HepG2 (cell line): ENCODE measurements around the gene C1QB.

Experiments
- EP300 ChIP-seq, 3 experiments: sonication (generic) in 1 of 3; formaldehyde crosslinking in 1 of 3; IDR thresholded peaks; 2 replicates each; pipeline versions ENCODE4 v1.5.1 to v1.6.1; 2011 to 2020; ENCODE audit warnings: low read depth in 2 of 3, low read length in 2 of 3, borderline replicate concordance in 1 of 3, improper control_type of control experiment in 1 of 3, mild to moderate bottlenecking in 1 of 3, missing genetic modification reagents in 1 of 3, moderate library complexity in 1 of 3
- FOSL2 ChIP-seq: sonication (generic); formaldehyde crosslinking; IDR thresholded peaks from 2 replicates; pipeline ENCODE4 v1.4.0; 2020; ENCODE audit warnings: missing genetic modification reagents
- MIXL1 ChIP-seq: IDR thresholded peaks from 2 replicates; pipeline ENCODE4 v1.6.1; 2016
- RAD51 ChIP-seq: fragments of 450-650 bp; IDR thresholded peaks from 2 replicates; pipeline ENCODE4 v1.6.1; 2016; ENCODE audit warnings: borderline replicate concordance
- REPIN1 ChIP-seq: sonication (generic); formaldehyde crosslinking; IDR thresholded peaks from 2 replicates; pipeline ENCODE4 v1.8.0; 2022; ENCODE audit warnings: missing genetic modification reagents, low read depth, mild to moderate bottlenecking, borderline replicate concordance
- SMC3 ChIP-seq: IDR thresholded peaks from 2 replicates; pipeline ENCODE4 v1.6.1; 2011; ENCODE audit warnings: low read length, improper control_type of control experiment
- SP4 ChIP-seq: sonication (generic); formaldehyde crosslinking; IDR thresholded peaks from 2 replicates; pipeline ENCODE4 v1.8.1; 2023; ENCODE audit warnings: mild to moderate bottlenecking, missing genetic modification reagents
- ZNF292 ChIP-seq: sonication (generic); formaldehyde crosslinking; IDR thresholded peaks from 2 replicates; pipeline ENCODE4 v1.8.1; 2022; ENCODE audit warnings: mild to moderate bottlenecking, low read depth, missing genetic modification reagents, borderline replicate concordance
- ZNF547 ChIP-seq: sonication (generic); formaldehyde crosslinking; IDR thresholded peaks from 2 replicates; pipeline ENCODE4 v1.5.1; 2020; ENCODE audit warnings: mild to moderate bottlenecking, missing genetic modification reagents
- TF ChIP-seq, protein P1 (sequence below): sonication (generic); formaldehyde crosslinking; IDR thresholded peaks from 2 replicates; pipeline ENCODE4 v1.5.1; 2020; ENCODE audit warnings: mild to moderate bottlenecking, missing genetic modification reagents
- TF ChIP-seq, protein P2 (sequence below): sonication (generic); formaldehyde crosslinking; IDR thresholded peaks from 2 replicates; pipeline ENCODE4 v1.5.0; 2020; ENCODE audit warnings: mild to moderate bottlenecking, missing genetic modification reagents, moderate library complexity

DNA sequence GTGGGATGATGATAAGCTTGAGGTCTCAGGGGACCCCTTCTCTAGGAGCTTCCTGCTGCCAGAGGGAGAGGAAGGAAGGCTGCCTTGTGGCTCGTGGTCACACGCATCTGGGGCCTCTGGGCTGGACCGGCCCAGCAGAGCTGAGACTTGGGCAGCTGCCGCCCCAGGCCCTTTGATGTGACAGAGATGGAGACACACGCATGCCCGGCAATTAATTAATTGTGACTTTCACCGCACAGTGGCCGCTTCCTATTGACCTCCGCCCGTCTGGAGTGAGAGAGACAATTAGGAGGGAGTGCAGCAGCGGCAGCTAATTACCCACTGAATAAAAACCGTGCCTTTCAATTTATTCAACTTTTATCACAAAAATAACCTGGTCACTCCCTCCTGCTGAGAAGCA, 33.2 kb upstream of the C1QB start:
- TF ChIP-seq REPIN1 = no peak
- no peak for TF ChIP-seq EP300 (IDR thresholded peaks at IDR 0.05; ENCODE audit: low read depth in 2 of 2, low read length in 2 of 2)
- TF ChIP-seq EP300 (CRISPR knock-in tag; IDR thresholded peaks at IDR 0.05; ENCODE audit: borderline replicate concordance) = no peak
- TF ChIP-seq SMC3 = no peak
- TF ChIP-seq, protein P1, sequence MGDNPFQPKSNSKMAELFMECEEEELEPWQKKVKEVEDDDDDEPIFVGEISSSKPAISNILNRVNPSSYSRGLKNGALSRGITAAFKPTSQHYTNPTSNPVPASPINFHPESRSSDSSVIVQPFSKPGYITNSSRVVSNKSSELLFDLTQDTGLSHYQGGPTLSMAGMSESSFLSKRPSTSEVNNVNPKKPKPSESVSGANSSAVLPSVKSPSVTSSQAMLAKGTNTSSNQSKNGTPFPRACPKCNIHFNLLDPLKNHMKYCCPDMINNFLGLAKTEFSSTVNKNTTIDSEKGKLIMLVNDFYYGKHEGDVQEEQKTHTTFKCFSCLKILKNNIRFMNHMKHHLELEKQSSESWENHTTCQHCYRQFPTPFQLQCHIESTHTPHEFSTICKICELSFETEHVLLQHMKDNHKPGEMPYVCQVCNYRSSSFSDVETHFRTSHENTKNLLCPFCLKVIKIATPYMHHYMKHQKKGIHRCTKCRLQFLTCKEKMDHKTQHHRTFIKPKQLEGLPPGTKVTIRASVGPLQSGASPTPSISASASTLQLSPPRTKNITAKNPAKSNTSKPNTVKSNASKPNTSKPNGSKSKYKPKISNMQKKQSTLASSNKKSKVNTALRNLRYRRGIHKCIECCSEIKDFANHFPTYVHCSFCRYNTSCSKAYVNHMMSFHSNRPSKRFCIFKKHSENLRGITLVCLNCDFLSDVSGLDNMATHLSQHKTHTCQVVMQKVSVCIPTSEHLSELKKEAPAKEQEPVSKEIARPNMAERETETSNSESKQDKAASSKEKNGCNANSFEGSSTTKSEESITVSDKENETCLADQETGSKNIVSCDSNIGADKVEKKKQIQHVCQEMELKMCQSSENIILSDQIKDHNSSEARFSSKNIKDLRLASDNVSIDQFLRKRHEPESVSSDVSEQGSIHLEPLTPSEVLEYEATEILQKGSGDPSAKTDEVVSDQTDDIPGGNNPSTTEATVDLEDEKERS = no peak
- TF ChIP-seq SP4 (CRISPR knock-in tag) = no peak
- TF ChIP-seq, protein P2, sequence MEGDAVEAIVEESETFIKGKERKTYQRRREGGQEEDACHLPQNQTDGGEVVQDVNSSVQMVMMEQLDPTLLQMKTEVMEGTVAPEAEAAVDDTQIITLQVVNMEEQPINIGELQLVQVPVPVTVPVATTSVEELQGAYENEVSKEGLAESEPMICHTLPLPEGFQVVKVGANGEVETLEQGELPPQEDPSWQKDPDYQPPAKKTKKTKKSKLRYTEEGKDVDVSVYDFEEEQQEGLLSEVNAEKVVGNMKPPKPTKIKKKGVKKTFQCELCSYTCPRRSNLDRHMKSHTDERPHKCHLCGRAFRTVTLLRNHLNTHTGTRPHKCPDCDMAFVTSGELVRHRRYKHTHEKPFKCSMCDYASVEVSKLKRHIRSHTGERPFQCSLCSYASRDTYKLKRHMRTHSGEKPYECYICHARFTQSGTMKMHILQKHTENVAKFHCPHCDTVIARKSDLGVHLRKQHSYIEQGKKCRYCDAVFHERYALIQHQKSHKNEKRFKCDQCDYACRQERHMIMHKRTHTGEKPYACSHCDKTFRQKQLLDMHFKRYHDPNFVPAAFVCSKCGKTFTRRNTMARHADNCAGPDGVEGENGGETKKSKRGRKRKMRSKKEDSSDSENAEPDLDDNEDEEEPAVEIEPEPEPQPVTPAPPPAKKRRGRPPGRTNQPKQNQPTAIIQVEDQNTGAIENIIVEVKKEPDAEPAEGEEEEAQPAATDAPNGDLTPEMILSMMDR (CRISPR knock-in tag) = no peak
- TF ChIP-seq FOSL2 (CRISPR knock-in tag) = no peak
- no peak for TF ChIP-seq ZNF547
- TF ChIP-seq MIXL1 = no peak
- TF ChIP-seq RAD51 = no peak
- no peak for TF ChIP-seq ZNF292 (CRISPR knock-in tag)
